Transverse colon (tissue), 4 donors: ENCODE data around the gene TNFSF4. TPM values are rescaled to one million over a fixed set of nuclear protein-coding genes. Genes with fewer than 3 reads are reported as not detected.

Source experiments
- DNase-seq: peaks from one replicate; pipeline ENCODE4 v3.0.0-alpha.2; 2019
- H3K27ac ChIP-seq, 4 donors: fragments of 200-600 bp; sonication (generic); 2 replicates each; pipeline ENCODE4 v1.5.1; 2016 to 2018; ENCODE audit warnings: inconsistent platforms in 4 of 4
- H3K27me3 ChIP-seq: fragments of 200-600 bp; sonication (generic); 2 replicates; pipeline ENCODE4 v1.5.1; 2017; ENCODE audit warnings: inconsistent platforms
- H3K36me3 ChIP-seq, 4 donors: fragments of 200-600 bp; sonication (generic); 2 replicates each; pipeline ENCODE4 v1.5.1; 2017 to 2019; ENCODE audit warnings: inconsistent platforms in 4 of 4
- H3K4me1 ChIP-seq, 4 donors: fragments of 200-600 bp; sonication (generic); 2 replicates each; pipeline ENCODE4 v1.5.1; 2017 to 2020; ENCODE audit warnings: inconsistent platforms in 4 of 4
- H3K4me3 ChIP-seq, 4 donors: fragments of 200-600 bp; sonication (generic); 1 replicate in 1 of 4; 2 replicates in 3 of 4; pipeline versions ENCODE4 v1.5.1 to v1.6.1; 2017 to 2019; ENCODE audit warnings: inconsistent platforms in 4 of 4
- H3K9me3 ChIP-seq, 2 donors: fragments of 200-600 bp; sonication (generic); 2 replicates each; pipeline ENCODE4 v1.5.1; 2017 to 2019; ENCODE audit warnings: inconsistent platforms in 2 of 2
- CTCF ChIP-seq, 5 experiments: fragments of 200-600 bp in 3 of 5; fragments of 450-650 bp in 2 of 5; sonication (generic) in 3 of 5; IDR thresholded peaks; 1 replicate in 2 of 5; 2 replicates in 3 of 5; pipeline ENCODE4 v1.5.1; 2016 to 2017; ENCODE audit warnings: antibody characterized with exemption in 5 of 5, inconsistent platforms in 3 of 5, mild to moderate bottlenecking in 2 of 5, moderate library complexity in 1 of 5
- EP300 ChIP-seq: sonication (generic); formaldehyde crosslinking; IDR thresholded peaks from one replicate; pipeline ENCODE4 v1.6.1; 2017; ENCODE audit warnings: antibody characterized with exemption, low read depth
- POLR2A ChIP-seq: fragments of 450-650 bp; IDR thresholded peaks from one replicate; pipeline ENCODE4 v1.6.1; 2016; ENCODE audit warnings: antibody characterized with exemption, mild to moderate bottlenecking, moderate library complexity
- POLR2AphosphoS5 ChIP-seq, 3 donors: sonication (generic); formaldehyde crosslinking; IDR thresholded peaks; one replicate each; pipeline ENCODE4 v1.6.1; 2016; ENCODE audit warnings: antibody characterized with exemption in 3 of 3
- WGBS, 2 donors: methylation state at CpG; one replicate each; pipeline ENCODE4 v1.1.5; 2018; ENCODE audit warnings: low coverage in 1 of 2; 5-methylcytosine and 5-hydroxymethylcytosine counted together
- in situ Hi-C, 4 donors: fragments of 200-750 bp; cut with MboI; loops; one replicate each; pipeline versions ENCODE4 v1.15.0 to v1.15.1; 2017; ENCODE audit warnings: low sequenced_read_pairs in 3 of 4, low pct_ligation_motif_present in 1 of 4, low pct_unique_long_range_greater_than_20kb in 1 of 4
- intact Hi-C: fragments of 100-400 bp; cut with DNase I; formaldehyde crosslinking; loops from one replicate; pipeline ENCODE4 v1.15.1; 2023; ENCODE audit warnings: low total_unique reads
- total RNA-seq, 4 donors: library from RNA; depleted of rRNA; stranded (reverse); fragments of >200 nt; gene quantifications; one replicate each; pipeline ENCODE4 v1.1.0, GENCODE V29; 2016

TNFSF4 gene
- total RNA-seq, 4 donors from 2014 or later, result 1.4 to 1.6 (median 1.5) TPM; not detected in 1

- Histone ChIP-seq H3K27ac (no peak overlapping the region), H3K36me3 (no peaks in the 10 kb centered on the region), H3K27me3 (no peaks in the 10 kb centered on the region), H3K4me1 (no peaks in the 10 kb centered on the region), H3K4me3 (no peak overlapping the region), H3K9me3 (peaks cover 0 to 5% of the 10 kb centered on the region in 2 donors)
- in situ Hi-C loops (no loop called here), intact Hi-C loops (no loop called here)
- no peak for TF ChIP-seq POLR2A
- TF ChIP-seq POLR2AphosphoS5 (IDR thresholded peaks at IDR 0.05), result no peak
- TF ChIP-seq CTCF (IDR thresholded peaks at IDR 0.05), result no peak
- no peak for TF ChIP-seq EP300
- no peak for DNase-seq
Observed at GRCh38 chr1:173224949-173225348, 17.8 kb upstream of the TNFSF4 start.

GRCh38 chr1:173224280-173224892, 17.3 kb upstream of the TNFSF4 start:
- Histone ChIP-seq H3K36me3 (no peaks in the 10 kb centered on the region), H3K4me1 (no peaks in the 10 kb centered on the region), H3K9me3 (peaks cover 0 to 5% of the 10 kb centered on the region in 2 donors), H3K4me3 (no peak overlapping the region), H3K27ac (no peak overlapping the region), H3K27me3 (no peaks in the 10 kb centered on the region)
- 82 to 86% methylated on average over 3 of the region's 3 CpGs for WGBS, 2 donors
- no peak for DNase-seq
- intact Hi-C loops (no loop called here), in situ Hi-C loops (no loop called here)
- no peak for TF ChIP-seq CTCF (IDR thresholded peaks at IDR 0.05)

- no peak for DNase-seq
- TF ChIP-seq CTCF (IDR thresholded peaks at IDR 0.05), result no peak
- TF ChIP-seq EP300, result no peak
- TF ChIP-seq POLR2A, result no peak
- no peak for TF ChIP-seq POLR2AphosphoS5 (IDR thresholded peaks at IDR 0.05)
- Histone ChIP-seq H3K27ac (no peak overlapping the region), H3K4me1 (no peaks in the 10 kb centered on the region), H3K9me3 (no peaks in the 10 kb centered on the region), H3K4me3 (no peak overlapping the region), H3K27me3 (no peaks in the 10 kb centered on the region), H3K36me3 (no peaks in the 10 kb centered on the region)
- in situ Hi-C loops (no loop called here), intact Hi-C loops (no loop called here)
Observed at GRCh38 chr1:173223031-173223380, 15.9 kb upstream of the TNFSF4 start.

GRCh38 chr1:173222149-173223030, 15.3 kb upstream of the TNFSF4 start:
- in situ Hi-C loops (no loop called here), intact Hi-C loops (no loop called here)
- Histone ChIP-seq H3K27me3 (no peaks in the 10 kb centered on the region), H3K27ac (no peak overlapping the region), H3K4me3 (no peak overlapping the region), H3K36me3 (no peaks in the 10 kb centered on the region), H3K4me1 (no peaks in the 10 kb centered on the region), H3K9me3 (no peaks in the 10 kb centered on the region)
- TF ChIP-seq CTCF (IDR thresholded peaks at IDR 0.05), result no peak
- TF ChIP-seq EP300, result no peak
- no peak for TF ChIP-seq POLR2AphosphoS5 (IDR thresholded peaks at IDR 0.05)
- no peak for TF ChIP-seq POLR2A
- no peak for DNase-seq
- WGBS, 2 donors, result 59 to 61% methylated on average over 3 of the region's 3 CpGs
